ENCODE measurements around the gene ID3.

DNA sequence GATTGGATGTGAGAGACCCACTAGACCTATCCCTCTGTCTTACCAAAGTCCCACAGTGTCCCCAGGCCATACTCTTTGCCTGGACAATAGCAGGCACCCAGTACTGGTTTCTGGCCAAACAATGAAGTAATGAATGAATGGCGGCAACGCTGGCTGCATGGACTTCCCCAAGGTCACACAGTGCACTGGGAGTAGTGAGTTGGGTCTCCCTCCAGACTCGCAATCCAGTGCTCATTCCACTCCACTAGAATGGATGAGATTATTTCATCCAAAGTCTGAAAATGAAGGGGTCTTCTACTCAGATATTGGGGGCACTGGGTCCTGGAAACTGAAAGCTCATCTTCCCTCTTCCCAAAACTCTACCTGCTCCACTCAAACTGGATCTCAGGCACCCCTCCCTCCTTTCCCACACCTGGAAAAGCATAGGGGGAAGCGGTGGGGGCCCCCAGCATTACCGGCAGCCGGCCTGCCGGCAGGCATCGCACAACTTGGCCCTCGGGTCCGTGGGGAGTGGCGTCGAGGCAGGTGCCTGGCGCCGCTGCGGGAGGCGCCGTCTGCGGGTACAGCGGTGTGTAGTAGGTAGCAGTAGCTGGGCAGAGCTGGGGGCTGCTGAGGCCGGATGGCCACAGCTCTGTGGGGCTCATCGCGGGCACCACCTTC, 29.1 kb downstream of the ID3 start:
- TF ChIP-seq EZH2phosphoT487 (IDR thresholded peaks at IDR 0.05; ENCODE audit: insufficient read depth, low read depth) (no peak), EZH2 (IDR thresholded peaks at IDR 0.05; ENCODE audit: insufficient read depth, poor library complexity, severe bottlenecking) (no peak)
